WTC11 (cell line): ENCODE results near the gene KANK4. TPM values are rescaled to one million over a fixed set of nuclear protein-coding genes. Genes with fewer than 3 reads are reported as not detected.

Source experiments
- KAT7 ChIP-seq: sonication (generic); formaldehyde crosslinking; IDR thresholded peaks from 2 replicates; pipeline ENCODE4 v1.8.1; 2023; ENCODE audit warnings: missing genetic modification reagents, mild to moderate bottlenecking, borderline replicate concordance
- NFATC4 ChIP-seq: fragments of 250-450 bp; sonication (Bioruptor Pico); IDR thresholded peaks from 2 replicates; pipeline ENCODE4 v1.9.0; 2021; ENCODE audit warnings: mild to moderate bottlenecking
- NFYB ChIP-seq: sonication (generic); formaldehyde crosslinking; conservative IDR thresholded peaks from 2 replicates; pipeline ENCODE4 v1.8.0; 2022; ENCODE audit warnings: low read depth, missing genetic modification reagents
- NR2C2 ChIP-seq: sonication (generic); formaldehyde crosslinking; IDR thresholded peaks from 2 replicates; pipeline ENCODE4 v1.8.0; 2022; ENCODE audit warnings: mild to moderate bottlenecking, missing genetic modification reagents
- RORB ChIP-seq: fragments of 250-450 bp; sonication (Bioruptor Pico); IDR thresholded peaks from 2 replicates; pipeline ENCODE4 v1.9.0; 2021; ENCODE audit warnings: mild to moderate bottlenecking
- ZNF121 ChIP-seq: sonication (generic); formaldehyde crosslinking; IDR thresholded peaks from 2 replicates; pipeline ENCODE4 v1.8.0; 2023; ENCODE audit warnings: missing genetic modification reagents
- ZNF396 ChIP-seq: fragments of 250-450 bp; sonication (Bioruptor Pico); IDR thresholded peaks from 2 replicates; pipeline ENCODE4 v1.8.0; 2021; ENCODE audit warnings: mild to moderate bottlenecking, moderate library complexity, borderline replicate concordance
- ZNF416 ChIP-seq: fragments of 250-450 bp; sonication (Bioruptor Pico); IDR thresholded peaks from 2 replicates; pipeline ENCODE4 v1.9.0; 2021; ENCODE audit warnings: mild to moderate bottlenecking, inconsistent platforms
- total RNA-seq: library from RNA; stranded (reverse); gene quantifications from 3 replicates; pipeline ENCODE4 v1.2.3, GENCODE V29; 2021
- TF ChIP-seq, protein P1 (sequence below): sonication (generic); formaldehyde crosslinking; IDR thresholded peaks from 2 replicates; pipeline ENCODE4 v1.8.1; 2022; ENCODE audit warnings: mild to moderate bottlenecking, moderate library complexity, missing genetic modification reagents
- TF ChIP-seq, protein P2 (sequence below): fragments of 250-450 bp; sonication (Bioruptor Pico); conservative IDR thresholded peaks from 2 replicates; pipeline ENCODE4 v1.9.0; 2021; ENCODE audit warnings: mild to moderate bottlenecking
- TF ChIP-seq, protein P3 (sequence below): sonication (generic); formaldehyde crosslinking; IDR thresholded peaks from 2 replicates; pipeline ENCODE4 v1.8.1; 2023; ENCODE audit warnings: mild to moderate bottlenecking, missing genetic modification reagents
- TF ChIP-seq, protein P4 (sequence below): fragments of 250-450 bp; sonication (Bioruptor Pico); IDR thresholded peaks from 2 replicates; pipeline ENCODE4 v1.9.0; 2021; ENCODE audit warnings: mild to moderate bottlenecking
- TF ChIP-seq, protein P5 (sequence below): fragments of 250-450 bp; sonication (Bioruptor Pico); IDR thresholded peaks from 2 replicates; pipeline ENCODE4 v2.1.2; 2022; ENCODE audit warnings: mild to moderate bottlenecking, moderate library complexity
- TF ChIP-seq, protein P6 (sequence below): sonication (generic); formaldehyde crosslinking; conservative IDR thresholded peaks from 2 replicates; pipeline ENCODE4 v1.8.1; 2022; ENCODE audit warnings: mild to moderate bottlenecking, missing genetic modification reagents
- TF ChIP-seq, protein P7 (sequence below): sonication (generic); formaldehyde crosslinking; IDR thresholded peaks from 2 replicates; pipeline ENCODE4 v1.8.1; 2022; ENCODE audit warnings: missing genetic modification reagents, borderline replicate concordance
- TF ChIP-seq, protein P8 (sequence below): sonication (generic); formaldehyde crosslinking; IDR thresholded peaks from 2 replicates; pipeline ENCODE4 v1.8.0; 2022; ENCODE audit warnings: missing genetic modification reagents
- TF ChIP-seq, protein P9 (sequence below): sonication (generic); formaldehyde crosslinking; IDR thresholded peaks from 2 replicates; pipeline ENCODE4 v1.8.0; 2023; ENCODE audit warnings: mild to moderate bottlenecking, missing genetic modification reagents
- TF ChIP-seq, protein P10 (sequence below): sonication (generic); formaldehyde crosslinking; IDR thresholded peaks from 2 replicates; pipeline ENCODE4 v1.8.1; 2023; ENCODE audit warnings: mild to moderate bottlenecking, moderate library complexity, missing genetic modification reagents

Gene KANK4
- total RNA-seq, 1 experiment from 2014 or later: 0.35 TPM

DNA sequence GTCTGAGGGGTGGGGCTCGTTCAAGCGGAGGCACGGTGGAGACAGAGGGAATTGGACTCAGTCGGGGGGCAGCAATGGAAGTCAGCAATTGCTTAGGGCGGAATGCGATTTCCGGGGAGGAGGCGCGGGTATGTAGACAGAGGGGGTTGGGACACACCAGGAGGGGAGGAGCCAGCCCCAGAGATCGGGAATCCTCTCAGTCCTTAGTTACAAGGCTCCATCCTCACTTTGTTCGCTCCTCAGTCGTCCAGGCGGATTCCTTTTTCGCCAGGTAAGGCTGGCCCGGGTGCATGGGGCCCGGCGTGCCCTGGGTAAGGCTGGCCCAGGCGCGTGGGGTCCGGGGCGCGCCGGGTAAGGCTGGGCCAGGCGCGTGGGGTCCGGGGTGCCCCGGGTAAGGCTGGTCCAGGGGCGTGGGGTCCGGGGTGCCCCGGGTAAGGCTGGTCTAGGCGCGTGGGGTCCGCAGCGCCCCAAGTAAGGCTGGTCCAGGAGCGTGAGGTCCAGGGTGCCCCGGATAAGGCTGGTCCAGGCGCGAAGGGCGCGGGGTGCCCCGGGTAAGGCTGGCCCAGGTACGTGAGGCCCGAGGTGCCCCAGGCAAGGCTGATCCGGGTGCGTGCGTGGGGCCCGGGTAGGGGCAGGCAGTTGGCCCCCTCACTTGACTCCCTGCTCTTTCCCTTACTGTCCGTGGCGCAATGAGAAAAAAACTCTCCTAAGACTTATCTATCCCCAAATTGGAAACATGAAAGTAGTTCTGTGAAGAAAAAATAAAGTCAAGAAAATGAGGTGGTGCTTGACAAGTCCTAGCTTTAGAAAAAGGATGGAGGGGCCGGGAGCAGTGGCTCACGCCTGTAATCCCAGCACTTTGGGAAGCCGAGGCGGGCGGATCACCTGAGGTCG lies 124.3 kb downstream of the KANK4 start, which contains the start of gene L1TD1 (continued):
- TF ChIP-seq, protein P1, sequence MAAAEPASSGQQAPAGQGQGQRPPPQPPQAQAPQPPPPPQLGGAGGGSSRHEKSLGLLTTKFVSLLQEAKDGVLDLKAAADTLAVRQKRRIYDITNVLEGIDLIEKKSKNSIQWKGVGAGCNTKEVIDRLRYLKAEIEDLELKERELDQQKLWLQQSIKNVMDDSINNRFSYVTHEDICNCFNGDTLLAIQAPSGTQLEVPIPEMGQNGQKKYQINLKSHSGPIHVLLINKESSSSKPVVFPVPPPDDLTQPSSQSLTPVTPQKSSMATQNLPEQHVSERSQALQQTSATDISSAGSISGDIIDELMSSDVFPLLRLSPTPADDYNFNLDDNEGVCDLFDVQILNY: peak; percentile 76; the same call in 1 of the 2 replicates
- TF ChIP-seq NR2C2 (CRISPR knock-in tag) (no peak), ZNF416 (CRISPR knock-in tag) (no peak), KAT7 (CRISPR knock-in tag) (peak; percentile 91; the same call in 1 of the 2 replicates), RORB (no peak), ZNF396 (CRISPR knock-in tag) (no peak), NFYB (CRISPR knock-in tag) (peak; percentile 37), NFATC4 (CRISPR knock-in tag) (0 out of 2 replicates have a peak, but pooled peaks have one; percentile 76), ZNF121 (no peak)
- TF ChIP-seq, protein P2, sequence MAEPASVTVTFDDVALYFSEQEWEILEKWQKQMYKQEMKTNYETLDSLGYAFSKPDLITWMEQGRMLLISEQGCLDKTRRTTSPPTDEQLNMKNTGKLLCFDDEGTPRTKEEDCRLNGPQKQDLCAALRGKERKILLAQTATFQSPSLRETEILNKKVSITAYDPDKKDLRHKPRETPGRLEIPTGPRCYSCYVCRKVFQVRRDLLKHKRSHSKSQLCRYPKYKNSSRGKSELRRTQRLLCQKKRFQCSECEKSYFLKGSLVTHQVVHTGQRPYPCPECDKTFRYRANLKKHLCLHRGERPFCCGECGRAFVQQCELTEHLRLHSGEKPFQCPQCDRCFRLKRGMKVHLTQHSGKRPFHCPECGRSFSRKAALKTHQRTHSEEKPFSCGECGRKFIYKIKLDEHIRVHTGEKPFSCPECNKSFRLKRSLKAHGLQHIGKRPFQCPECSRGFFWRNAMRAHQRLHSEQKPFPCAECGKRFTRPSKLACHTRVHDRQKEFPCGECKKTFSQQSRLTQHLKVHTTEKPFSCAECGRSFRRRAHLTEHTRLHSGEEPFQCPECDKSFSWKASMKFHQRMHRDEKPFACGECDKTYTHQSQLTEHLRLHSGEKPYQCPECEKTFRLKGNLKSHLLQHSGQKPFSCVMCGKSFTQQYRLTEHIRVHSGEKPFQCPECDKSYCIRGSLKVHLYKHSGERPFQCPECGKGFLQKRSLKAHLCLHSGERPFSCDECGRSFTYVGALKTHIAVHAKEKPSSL (CRISPR knock-in tag): no peak
- TF ChIP-seq, protein P3, sequence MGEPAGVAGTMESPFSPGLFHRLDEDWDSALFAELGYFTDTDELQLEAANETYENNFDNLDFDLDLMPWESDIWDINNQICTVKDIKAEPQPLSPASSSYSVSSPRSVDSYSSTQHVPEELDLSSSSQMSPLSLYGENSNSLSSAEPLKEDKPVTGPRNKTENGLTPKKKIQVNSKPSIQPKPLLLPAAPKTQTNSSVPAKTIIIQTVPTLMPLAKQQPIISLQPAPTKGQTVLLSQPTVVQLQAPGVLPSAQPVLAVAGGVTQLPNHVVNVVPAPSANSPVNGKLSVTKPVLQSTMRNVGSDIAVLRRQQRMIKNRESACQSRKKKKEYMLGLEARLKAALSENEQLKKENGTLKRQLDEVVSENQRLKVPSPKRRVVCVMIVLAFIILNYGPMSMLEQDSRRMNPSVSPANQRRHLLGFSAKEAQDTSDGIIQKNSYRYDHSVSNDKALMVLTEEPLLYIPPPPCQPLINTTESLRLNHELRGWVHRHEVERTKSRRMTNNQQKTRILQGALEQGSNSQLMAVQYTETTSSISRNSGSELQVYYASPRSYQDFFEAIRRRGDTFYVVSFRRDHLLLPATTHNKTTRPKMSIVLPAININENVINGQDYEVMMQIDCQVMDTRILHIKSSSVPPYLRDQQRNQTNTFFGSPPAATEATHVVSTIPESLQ (CRISPR knock-in tag): no peak
- TF ChIP-seq, protein P4, sequence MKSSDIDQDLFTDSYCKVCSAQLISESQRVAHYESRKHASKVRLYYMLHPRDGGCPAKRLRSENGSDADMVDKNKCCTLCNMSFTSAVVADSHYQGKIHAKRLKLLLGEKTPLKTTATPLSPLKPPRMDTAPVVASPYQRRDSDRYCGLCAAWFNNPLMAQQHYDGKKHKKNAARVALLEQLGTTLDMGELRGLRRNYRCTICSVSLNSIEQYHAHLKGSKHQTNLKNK (CRISPR knock-in tag): peak; percentile 70; the same call in 1 of the 2 replicates
- TF ChIP-seq, protein P5, sequence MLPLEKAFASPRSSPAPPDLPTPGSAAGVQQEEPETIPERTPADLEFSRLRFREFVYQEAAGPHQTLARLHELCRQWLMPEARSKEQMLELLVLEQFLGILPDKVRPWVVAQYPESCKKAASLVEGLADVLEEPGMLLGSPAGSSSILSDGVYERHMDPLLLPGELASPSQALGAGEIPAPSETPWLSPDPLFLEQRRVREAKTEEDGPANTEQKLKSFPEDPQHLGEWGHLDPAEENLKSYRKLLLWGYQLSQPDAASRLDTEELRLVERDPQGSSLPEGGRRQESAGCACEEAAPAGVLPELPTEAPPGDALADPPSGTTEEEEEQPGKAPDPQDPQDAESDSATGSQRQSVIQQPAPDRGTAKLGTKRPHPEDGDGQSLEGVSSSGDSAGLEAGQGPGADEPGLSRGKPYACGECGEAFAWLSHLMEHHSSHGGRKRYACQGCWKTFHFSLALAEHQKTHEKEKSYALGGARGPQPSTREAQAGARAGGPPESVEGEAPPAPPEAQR (CRISPR knock-in tag): no peak
- TF ChIP-seq, protein P6, sequence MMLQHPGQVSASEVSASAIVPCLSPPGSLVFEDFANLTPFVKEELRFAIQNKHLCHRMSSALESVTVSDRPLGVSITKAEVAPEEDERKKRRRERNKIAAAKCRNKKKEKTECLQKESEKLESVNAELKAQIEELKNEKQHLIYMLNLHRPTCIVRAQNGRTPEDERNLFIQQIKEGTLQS: 0 out of 2 replicates have a peak, but pooled peaks have one; percentile 53
- TF ChIP-seq, protein P7, sequence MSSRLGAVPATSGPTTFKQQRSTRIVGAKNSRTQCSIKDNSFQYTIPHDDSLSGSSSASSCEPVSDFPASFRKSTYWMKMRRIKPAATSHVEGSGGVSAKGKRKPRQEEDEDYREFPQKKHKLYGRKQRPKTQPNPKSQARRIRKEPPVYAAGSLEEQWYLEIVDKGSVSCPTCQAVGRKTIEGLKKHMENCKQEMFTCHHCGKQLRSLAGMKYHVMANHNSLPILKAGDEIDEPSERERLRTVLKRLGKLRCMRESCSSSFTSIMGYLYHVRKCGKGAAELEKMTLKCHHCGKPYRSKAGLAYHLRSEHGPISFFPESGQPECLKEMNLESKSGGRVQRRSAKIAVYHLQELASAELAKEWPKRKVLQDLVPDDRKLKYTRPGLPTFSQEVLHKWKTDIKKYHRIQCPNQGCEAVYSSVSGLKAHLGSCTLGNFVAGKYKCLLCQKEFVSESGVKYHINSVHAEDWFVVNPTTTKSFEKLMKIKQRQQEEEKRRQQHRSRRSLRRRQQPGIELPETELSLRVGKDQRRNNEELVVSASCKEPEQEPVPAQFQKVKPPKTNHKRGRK (CRISPR knock-in tag): 0 out of 2 replicates have a peak, but pooled peaks have one; percentile 46
- TF ChIP-seq, protein P8, sequence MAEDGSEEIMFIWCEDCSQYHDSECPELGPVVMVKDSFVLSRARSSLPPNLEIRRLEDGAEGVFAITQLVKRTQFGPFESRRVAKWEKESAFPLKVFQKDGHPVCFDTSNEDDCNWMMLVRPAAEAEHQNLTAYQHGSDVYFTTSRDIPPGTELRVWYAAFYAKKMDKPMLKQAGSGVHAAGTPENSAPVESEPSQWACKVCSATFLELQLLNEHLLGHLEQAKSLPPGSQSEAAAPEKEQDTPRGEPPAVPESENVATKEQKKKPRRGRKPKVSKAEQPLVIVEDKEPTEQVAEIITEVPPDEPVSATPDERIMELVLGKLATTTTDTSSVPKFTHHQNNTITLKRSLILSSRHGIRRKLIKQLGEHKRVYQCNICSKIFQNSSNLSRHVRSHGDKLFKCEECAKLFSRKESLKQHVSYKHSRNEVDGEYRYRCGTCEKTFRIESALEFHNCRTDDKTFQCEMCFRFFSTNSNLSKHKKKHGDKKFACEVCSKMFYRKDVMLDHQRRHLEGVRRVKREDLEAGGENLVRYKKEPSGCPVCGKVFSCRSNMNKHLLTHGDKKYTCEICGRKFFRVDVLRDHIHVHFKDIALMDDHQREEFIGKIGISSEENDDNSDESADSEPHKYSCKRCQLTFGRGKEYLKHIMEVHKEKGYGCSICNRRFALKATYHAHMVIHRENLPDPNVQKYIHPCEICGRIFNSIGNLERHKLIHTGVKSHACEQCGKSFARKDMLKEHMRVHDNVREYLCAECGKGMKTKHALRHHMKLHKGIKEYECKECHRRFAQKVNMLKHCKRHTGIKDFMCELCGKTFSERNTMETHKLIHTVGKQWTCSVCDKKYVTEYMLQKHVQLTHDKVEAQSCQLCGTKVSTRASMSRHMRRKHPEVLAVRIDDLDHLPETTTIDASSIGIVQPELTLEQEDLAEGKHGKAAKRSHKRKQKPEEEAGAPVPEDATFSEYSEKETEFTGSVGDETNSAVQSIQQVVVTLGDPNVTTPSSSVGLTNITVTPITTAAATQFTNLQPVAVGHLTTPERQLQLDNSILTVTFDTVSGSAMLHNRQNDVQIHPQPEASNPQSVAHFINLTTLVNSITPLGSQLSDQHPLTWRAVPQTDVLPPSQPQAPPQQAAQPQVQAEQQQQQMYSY: no peak
- TF ChIP-seq, protein P9, sequence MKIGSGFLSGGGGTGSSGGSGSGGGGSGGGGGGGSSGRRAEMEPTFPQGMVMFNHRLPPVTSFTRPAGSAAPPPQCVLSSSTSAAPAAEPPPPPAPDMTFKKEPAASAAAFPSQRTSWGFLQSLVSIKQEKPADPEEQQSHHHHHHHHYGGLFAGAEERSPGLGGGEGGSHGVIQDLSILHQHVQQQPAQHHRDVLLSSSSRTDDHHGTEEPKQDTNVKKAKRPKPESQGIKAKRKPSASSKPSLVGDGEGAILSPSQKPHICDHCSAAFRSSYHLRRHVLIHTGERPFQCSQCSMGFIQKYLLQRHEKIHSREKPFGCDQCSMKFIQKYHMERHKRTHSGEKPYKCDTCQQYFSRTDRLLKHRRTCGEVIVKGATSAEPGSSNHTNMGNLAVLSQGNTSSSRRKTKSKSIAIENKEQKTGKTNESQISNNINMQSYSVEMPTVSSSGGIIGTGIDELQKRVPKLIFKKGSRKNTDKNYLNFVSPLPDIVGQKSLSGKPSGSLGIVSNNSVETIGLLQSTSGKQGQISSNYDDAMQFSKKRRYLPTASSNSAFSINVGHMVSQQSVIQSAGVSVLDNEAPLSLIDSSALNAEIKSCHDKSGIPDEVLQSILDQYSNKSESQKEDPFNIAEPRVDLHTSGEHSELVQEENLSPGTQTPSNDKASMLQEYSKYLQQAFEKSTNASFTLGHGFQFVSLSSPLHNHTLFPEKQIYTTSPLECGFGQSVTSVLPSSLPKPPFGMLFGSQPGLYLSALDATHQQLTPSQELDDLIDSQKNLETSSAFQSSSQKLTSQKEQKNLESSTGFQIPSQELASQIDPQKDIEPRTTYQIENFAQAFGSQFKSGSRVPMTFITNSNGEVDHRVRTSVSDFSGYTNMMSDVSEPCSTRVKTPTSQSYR (CRISPR knock-in tag): peak; percentile 86; the same call in 1 of the 2 replicates
- TF ChIP-seq, protein P10, sequence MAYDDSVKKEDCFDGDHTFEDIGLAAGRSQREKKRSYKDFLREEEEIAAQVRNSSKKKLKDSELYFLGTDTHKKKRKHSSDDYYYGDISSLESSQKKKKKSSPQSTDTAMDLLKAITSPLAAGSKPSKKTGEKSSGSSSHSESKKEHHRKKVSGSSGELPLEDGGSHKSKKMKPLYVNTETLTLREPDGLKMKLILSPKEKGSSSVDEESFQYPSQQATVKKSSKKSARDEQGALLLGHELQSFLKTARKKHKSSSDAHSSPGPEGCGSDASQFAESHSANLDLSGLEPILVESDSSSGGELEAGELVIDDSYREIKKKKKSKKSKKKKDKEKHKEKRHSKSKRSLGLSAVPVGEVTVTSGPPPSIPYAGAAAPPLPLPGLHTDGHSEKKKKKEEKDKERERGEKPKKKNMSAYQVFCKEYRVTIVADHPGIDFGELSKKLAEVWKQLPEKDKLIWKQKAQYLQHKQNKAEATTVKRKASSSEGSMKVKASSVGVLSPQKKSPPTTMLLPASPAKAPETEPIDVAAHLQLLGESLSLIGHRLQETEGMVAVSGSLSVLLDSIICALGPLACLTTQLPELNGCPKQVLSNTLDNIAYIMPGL: peak; percentile 69
